Endothelial cell of coronary artery (primary cell): ENCODE data around the gene FAHD2A. TPM values are rescaled to one million over a fixed set of nuclear protein-coding genes. Genes with fewer than 3 reads are reported as not detected.

Experiments used
- total RNA-seq: library from RNA; depleted of rRNA; stranded (reverse); fragments of >200 nt; gene quantifications from 2 replicates; pipeline ENCODE4 v1.2.3, GENCODE V29; 2014

Gene FAHD2A, protein sequence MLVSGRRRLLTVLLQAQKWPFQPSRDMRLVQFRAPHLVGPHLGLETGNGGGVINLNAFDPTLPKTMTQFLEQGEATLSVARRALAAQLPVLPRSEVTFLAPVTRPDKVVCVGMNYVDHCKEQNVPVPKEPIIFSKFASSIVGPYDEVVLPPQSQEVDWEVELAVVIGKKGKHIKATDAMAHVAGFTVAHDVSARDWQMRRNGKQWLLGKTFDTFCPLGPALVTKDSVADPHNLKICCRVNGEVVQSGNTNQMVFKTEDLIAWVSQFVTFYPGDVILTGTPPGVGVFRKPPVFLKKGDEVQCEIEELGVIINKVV
- 32.8 and 34.1 TPM in 2 replicates for total RNA-seq

DNA sequence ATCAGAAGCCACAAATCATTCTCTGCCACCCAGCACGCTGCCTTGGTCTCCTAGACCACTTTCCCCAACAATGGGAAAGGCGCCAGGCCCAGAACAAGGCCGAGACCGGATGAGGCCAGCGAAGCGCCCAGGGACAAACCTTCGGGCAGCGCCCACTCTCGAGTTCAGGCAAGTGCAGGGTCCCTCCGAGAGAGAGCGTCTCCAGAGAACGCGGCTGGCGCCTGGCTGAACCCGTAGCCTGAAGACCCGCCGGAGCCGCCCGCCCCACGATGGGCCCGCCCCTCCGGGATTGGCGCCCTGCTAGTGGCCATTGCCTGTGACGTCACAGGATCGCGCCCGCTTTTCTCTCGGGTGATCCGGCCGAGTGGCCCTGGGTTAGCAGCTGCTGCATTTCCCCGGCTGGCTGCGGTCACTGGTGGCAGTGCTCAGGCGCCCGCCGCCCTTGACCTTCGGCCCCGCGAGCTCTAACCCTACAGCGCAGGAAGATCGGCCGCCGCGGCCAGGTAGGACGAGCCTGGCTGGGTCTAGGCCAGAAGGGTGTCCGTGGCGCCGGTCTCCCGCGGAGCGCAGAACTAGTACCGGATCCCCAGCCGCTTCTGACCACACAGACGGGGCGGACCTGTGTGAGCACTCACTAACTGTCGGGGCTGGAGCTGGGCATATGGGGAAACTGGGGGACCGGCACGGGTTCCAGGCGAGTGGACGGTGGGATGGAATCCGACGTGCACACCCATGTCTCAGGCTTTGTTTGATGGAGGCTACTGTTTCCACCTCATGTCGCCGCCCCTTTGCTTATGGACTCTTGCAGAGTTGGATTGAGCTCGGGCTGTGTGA is at the start of gene FAHD2A:
Gene FAHD2A (plus strand): TSS at position 339 of the 834 bp plus-strand sequence. CDS start 2,851 bp downstream, outside the sequence.

Other genes with a start within 250 kb of the FAHD2A start
- 6.9 and 10.1 TPM in 2 replicates for gene ZNF514, start 242.9 kb upstream of the FAHD2A start, total RNA-seq
- gene ZNF2, start 236.9 kb upstream of the FAHD2A start, total RNA-seq, result 6.7 and 7.6 TPM in 2 replicates
- 5.4 and 7.2 TPM in 2 replicates for gene ZNF892, start 195.2 kb upstream of the FAHD2A start, total RNA-seq
- under 0.01 and 0.19 TPM in 2 replicates for gene PROM2, start 128.3 kb upstream of the FAHD2A start, total RNA-seq
- 0.18 and 0.47 TPM in 2 replicates for gene KCNIP3, start 105.4 kb upstream of the FAHD2A start, total RNA-seq
- gene TRIM43B, start 82.0 kb downstream of the FAHD2A start, total RNA-seq, result not detected in 2 replicates
- gene TRIM43, start 189.3 kb downstream of the FAHD2A start, total RNA-seq, result not detected in 2 replicates